ENCODE measurements around the gene TMEM63A.

The TMEM63A gene

GRCh38 chr1:225855503-225856300 lies 26.5 kb downstream of the TMEM63A start:
- no peak overlapping the region for H3K27ac ChIP-seq (ENCODE audit: low read depth, low read length)
- H3K27me3 ChIP-seq (ENCODE audit: low read length), result no peaks in the 10 kb centered on the region
- no peaks in the 10 kb centered on the region for H3K36me3 ChIP-seq (ENCODE audit: low read length)

GRCh38 chr1:225853441-225853840 lies 28.7 kb downstream of the TMEM63A start:
- Histone ChIP-seq H3K36me3 (ENCODE audit: low read length) (no peaks in the 10 kb centered on the region), H3K9me2 (replicated peaks; ENCODE audit: insufficient read depth, low read length) (no peaks in the 10 kb centered on the region), H2AFZ (ENCODE audit: low read depth, low read length, severe bottlenecking) (no peak overlapping the region), H3K9ac (ENCODE audit: low read length) (no peak overlapping the region), H3K79me2 (ENCODE audit: insufficient read depth, low read length) (no peaks in the 10 kb centered on the region), H3K4me3 (ENCODE audit: insufficient read depth, low read length, poor library complexity, severe bottlenecking) (no peak overlapping the region), H3K9me3 (ENCODE audit: insufficient read depth, low read length) (no peaks in the 10 kb centered on the region), H3K27me3 (ENCODE audit: low read length) (no peaks in the 10 kb centered on the region), H3F3A (ENCODE audit: insufficient read depth) (peaks cover 11% of the 10 kb centered on the region; the same call in 1 of the 2 replicates), H3K4me2 (ENCODE audit: low read depth, low read length, poor library complexity, severe bottlenecking) (no peak overlapping the region), H4K20me1 (ENCODE audit: low read depth, low read length) (no peaks in the 10 kb centered on the region), H3K27ac (ENCODE audit: low read depth, low read length) (no peak overlapping the region)
- no peak for TF ChIP-seq CTCF (IDR thresholded peaks at IDR 0.05; ENCODE audit: insufficient read depth, low read length, poor library complexity, severe bottlenecking)
- TF ChIP-seq EZH2phosphoT487 (conservative IDR thresholded peaks at IDR 0.05; ENCODE audit: low read length), result no peak

More at GRCh38 chr1:225855503-225856300, 26.5 kb downstream of the TMEM63A start:
- peaks cover 6% of the 10 kb centered on the region; the same call in 1 of the 2 replicates for H3F3A ChIP-seq (ENCODE audit: insufficient read depth)
- no peaks in the 10 kb centered on the region for H4K20me1 ChIP-seq (ENCODE audit: low read depth, low read length)
- H3K79me2 ChIP-seq (ENCODE audit: insufficient read depth, low read length), result no peaks in the 10 kb centered on the region
- H3K4me2 ChIP-seq (ENCODE audit: low read depth, low read length, poor library complexity, severe bottlenecking), result no peak overlapping the region
- H3K4me3 ChIP-seq (ENCODE audit: insufficient read depth, low read length, poor library complexity, severe bottlenecking), result no peak overlapping the region
- H3K9me2 ChIP-seq (replicated peaks; ENCODE audit: insufficient read depth, low read length), result no peaks in the 10 kb centered on the region
- no peak for TF ChIP-seq CTCF (IDR thresholded peaks at IDR 0.05; ENCODE audit: insufficient read depth, low read length, poor library complexity, severe bottlenecking)
- no peak overlapping the region for H3K9ac ChIP-seq (ENCODE audit: low read length)
- no peaks in the 10 kb centered on the region for H3K9me3 ChIP-seq (ENCODE audit: insufficient read depth, low read length)
- H2AFZ ChIP-seq (ENCODE audit: low read depth, low read length, severe bottlenecking), result no peak overlapping the region

- Histone ChIP-seq H2AFZ (ENCODE audit: low read depth, low read length, severe bottlenecking) (no peak overlapping the region), H3K27ac (ENCODE audit: low read depth, low read length) (no peak overlapping the region), H3K9me2 (replicated peaks; ENCODE audit: insufficient read depth, low read length) (no peaks in the 10 kb centered on the region), H3K4me2 (ENCODE audit: low read depth, low read length, poor library complexity, severe bottlenecking) (no peak overlapping the region), H3K27me3 (ENCODE audit: low read length) (no peaks in the 10 kb centered on the region), H4K20me1 (ENCODE audit: low read depth, low read length) (no peaks in the 10 kb centered on the region), H3K79me2 (ENCODE audit: insufficient read depth, low read length) (no peaks in the 10 kb centered on the region), H3K4me3 (ENCODE audit: insufficient read depth, low read length, poor library complexity, severe bottlenecking) (no peak overlapping the region), H3K9ac (ENCODE audit: low read length) (no peak overlapping the region), H3F3A (ENCODE audit: insufficient read depth) (peaks cover 20% of the 10 kb centered on the region; the same call in 1 of the 2 replicates), H3K36me3 (ENCODE audit: low read length) (no peaks in the 10 kb centered on the region), H3K9me3 (ENCODE audit: insufficient read depth, low read length) (no peaks in the 10 kb centered on the region)
- no peak for TF ChIP-seq EZH2phosphoT487 (conservative IDR thresholded peaks at IDR 0.05; ENCODE audit: low read length)
- TF ChIP-seq CTCF (IDR thresholded peaks at IDR 0.05; ENCODE audit: insufficient read depth, low read length, poor library complexity, severe bottlenecking), result no peak
These were observed 29.6 kb downstream of the TMEM63A start for GRCh38 chr1:225852413-225853124.

All from SU-DHL-6 (cell line).